CD4-positive, alpha-beta T cell treated with Interleukin-21 for 1 hour (primary cell): ENCODE data around the gene SGMS1.

Experiments
- DNase-seq: peaks from one replicate; pipeline ENCODE4 v3.0.0-alpha.2; 2020

The SGMS1 gene

DNA sequence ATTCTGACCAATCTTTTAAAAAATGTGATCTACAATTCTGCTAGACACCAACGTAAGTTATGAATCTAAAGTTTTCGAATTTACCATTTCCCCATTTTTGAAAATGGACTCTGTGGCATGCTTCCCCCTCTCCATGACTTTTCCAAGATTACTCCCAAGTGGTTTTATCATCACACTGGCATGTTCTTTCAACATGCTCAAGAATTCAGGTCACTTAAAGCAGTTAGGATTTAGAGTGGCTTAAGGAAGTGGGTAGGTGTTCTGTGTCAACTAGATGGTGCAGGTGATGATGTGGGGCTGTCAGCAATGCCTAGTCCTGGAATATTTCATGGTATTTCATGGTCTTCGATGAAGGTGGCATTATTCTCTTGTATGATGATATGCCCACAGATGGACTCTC lies 208.5 kb downstream of the SGMS1 start:
- no peak for DNase-seq

DNA sequence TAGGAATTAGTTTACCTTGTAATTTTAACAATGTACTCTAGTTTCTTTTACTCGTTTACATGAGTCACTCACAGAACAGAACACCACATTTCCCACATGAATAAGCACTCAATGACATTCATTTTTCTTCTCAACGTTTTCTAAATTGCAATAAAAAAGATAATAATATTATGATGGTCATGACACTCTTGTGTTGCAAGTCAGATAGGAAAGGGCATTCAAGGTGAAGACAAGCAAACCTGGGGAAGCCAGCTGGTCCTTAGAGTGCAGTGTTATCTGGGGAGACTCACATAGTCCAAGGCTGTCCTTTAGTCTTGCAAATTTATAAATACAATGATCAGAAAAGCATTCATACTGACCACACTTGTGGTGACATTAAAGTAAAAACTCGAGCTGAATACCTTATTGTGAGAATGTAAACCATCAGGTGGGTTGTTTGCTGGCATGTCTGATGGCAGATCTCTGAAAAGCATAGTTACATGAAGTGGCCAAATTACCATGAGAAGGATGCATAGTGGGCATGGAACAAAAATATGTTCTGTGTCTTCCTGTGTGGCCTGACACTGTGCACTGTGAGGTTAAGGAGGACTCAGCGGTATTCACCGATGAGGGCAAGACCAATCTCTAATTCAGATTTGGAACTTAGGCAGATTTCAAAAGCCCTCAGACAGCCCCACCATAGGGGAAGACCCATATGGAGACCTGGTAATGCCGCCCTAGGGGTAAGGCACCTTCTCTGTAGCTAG lies 213.5 kb downstream of the SGMS1 start:
- DNase-seq, result no peak

DNA sequence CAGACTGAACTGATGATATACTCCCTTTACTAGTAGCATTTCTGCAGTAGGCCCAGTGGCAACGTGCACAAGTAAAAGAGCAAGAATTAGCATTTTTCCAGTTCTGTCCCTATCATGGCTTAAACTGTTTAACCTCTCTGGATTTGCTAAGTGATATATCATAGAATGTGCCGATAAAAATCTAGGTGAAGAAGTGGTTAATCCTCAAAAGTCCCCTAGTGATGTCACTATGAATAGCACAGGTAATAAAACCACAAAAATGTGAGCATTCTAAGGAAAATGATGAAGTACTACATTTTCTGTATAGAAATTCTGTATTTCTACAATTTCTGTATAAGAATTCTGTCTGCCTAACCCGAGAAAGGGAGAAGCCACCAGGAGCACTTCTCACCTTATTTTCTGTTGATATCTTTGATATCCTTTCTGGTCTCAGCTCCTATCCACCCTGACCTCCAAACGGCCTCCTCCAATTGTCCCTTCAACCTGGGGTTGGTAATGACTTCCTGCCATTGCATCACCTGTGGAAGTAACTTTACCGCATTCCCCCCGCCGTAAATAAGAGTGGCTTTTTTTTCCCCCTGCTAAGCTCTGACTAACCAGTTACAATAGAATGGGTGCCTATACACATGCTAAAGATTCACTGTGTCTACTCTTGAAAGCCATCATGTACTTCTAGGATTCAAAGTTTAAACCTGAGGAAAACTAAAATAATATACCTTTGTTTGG lies 216.5 kb downstream of the SGMS1 start:
- no peak for DNase-seq

DNA sequence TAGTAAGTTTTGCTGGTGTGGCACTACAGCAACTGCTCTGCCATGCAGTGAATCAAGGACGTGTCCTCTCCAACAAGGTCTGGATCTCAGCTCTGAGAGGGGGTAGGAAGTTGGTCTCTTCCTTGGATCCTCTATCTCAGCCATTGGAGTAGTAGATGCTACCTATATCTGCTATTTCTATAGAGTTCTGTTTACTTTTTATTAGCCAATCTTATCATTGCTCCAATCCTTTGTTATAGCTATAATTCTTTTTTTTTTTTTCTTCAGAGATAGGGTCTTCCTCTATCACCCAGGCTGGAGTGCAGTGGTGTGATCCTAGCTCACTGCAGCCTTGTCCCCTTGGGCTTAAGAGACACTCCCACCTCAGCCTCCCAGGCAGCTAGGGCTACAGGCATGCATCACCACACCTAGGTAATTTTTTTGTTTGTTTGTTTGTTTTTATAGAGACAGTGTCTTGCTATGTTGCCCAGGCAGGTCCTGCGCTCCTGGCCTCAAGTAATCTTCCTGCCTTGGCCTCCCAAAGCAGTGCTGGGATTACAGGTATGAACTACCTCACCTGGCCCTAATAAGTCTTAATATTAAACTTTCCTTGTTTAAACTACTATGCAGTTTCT lies 217.2 kb downstream of the SGMS1 start:
- DNase-seq, result no peak

DNA sequence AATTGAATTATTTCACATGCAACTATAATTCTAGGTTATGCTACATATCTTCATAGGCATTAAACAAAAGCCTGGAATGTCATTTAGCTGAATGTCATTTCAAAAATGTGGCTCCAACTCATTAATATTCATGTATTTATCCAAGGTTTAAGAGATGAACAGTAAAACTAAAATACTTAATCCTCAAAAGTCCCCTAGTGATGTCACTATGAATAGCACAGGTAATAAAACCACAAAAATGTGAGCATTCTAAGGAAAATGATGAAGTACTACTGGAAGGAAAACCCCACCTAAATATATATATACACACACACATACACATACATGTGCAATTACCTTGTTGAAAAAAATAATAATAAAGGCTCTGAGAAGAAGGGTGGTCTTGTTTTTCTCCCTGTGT lies 218.0 kb downstream of the SGMS1 start:
- DNase-seq, result no peak

DNA sequence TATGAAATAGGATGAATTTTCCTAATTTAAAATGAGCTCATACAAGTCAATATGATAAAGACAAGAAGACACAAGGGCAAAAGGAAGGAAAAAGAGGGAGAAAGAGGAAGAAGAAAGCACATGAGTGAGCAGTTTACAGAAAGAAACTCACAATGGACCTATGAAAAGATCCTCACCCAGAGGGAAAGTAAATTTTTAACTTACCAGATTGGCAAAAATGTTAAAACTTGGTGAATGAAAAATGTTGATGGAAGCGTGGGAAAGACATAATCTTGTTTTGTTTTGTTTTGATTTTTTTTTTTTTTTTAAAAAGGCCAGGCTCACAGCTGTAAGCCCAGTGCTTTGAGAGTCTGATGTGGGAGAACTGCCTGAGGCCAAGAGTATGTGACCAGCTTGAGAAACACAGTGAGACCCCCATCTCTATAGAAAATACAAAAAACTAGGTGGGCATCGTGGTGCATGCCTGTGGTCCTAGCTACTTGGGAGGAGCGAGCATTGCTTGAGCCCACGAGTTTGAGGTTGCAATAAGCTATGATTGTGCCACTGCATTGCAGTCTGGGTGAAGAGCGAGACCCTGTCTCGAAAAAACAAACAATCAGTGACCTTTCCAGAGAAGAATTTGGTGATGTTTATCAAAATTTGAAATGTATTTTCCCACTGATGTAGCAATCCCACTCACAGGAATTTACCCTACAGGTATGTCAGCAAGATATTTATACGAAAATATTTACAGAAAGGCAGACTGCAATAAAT lies 219.6 kb downstream of the SGMS1 start:
- no peak for DNase-seq

DNA sequence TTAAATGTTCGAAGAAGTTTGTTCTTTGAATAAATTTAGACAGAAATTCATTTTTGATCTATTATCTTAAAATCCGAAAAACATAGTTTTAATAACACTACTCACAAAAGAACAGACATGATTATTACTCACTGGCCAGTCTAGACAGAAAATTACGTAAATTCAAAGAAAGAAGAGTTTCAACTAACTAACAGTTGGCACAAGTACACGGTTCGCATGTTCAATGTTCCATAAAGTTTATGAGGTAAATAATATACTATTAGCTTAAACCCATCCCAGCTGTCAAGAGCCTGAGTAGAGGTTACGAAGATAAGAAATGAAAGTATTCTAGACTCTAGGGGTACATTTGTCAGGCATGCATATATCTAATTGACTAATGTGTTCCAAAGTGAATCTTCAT lies 220.7 kb downstream of the SGMS1 start:
- no peak for DNase-seq

DNA sequence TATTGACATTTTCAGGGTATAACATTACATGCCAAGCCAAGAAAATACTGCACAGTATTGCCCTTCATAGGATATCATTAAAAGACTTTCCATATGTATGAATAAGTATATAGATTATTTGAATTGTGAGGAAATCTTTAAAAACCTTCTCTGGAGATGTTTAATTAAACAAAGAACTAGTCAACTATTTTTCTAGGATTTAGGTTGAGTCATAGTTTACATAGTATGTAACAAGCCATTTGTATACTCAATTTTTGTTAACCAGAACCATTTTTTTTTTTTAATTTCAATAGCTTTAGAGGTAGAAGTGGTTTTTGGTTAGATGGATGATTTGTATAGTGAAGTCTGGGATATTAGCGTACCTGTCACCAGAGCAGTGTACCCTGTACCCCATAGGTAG lies 221.3 kb downstream of the SGMS1 start:
- DNase-seq, result no peak

DNA sequence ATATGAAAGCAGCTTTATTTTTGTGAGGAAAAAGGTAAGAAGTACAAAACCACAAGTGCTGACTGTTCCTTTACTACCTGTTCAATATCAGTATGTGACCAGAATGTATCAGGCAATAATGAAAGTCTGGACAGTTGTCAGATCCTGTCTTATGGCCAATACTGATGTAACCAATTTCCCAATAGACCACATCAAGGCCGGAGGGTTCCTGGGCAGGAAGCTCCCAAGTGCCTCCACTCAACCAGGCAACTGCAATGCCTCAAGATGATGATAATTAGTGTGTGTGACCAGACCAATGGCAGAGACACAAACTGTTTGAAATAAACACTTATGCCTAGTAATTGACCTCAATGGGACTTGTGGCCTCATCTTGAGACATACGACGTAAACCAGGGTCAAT lies 223.1 kb downstream of the SGMS1 start:
- no peak for DNase-seq

DNA sequence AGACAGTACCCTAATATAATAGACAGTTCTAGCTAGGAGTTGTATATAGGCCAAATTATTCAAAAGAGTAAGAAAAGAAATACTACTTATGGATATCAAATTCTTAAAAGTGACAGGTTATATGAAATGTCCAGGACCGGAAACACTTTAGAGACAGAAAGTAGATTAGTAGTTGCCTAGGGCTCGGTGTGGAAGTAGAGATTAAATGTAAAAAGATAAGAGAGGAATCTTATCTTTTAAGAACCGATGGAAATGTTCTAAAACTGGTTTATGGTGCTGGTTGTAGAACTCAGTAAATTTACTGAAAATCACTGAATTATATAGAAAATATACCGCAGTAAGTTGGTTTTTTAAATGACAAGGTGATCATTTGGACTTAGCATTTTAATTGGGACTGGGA lies 224.9 kb downstream of the SGMS1 start:
- no peak for DNase-seq

DNA sequence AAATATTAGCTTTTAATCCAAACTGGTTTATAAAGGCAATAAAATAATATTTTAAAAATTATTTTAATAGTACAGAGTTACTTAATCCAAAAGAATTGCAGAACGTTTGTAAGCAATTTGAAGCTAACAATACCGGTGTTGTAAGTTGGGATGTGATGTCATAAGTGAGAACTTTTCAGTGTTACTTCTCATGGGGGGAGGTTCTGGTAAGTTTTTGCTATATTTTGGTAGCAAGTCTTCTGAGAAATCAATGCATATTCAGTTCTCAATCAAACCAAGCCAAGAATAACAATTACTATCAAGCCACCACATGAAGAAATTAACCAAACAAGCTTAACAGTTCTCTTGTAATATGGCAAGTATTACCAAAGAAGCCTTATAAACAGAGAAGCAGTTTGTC lies 225.4 kb downstream of the SGMS1 start:
- peak; percentile 28 for DNase-seq

DNA sequence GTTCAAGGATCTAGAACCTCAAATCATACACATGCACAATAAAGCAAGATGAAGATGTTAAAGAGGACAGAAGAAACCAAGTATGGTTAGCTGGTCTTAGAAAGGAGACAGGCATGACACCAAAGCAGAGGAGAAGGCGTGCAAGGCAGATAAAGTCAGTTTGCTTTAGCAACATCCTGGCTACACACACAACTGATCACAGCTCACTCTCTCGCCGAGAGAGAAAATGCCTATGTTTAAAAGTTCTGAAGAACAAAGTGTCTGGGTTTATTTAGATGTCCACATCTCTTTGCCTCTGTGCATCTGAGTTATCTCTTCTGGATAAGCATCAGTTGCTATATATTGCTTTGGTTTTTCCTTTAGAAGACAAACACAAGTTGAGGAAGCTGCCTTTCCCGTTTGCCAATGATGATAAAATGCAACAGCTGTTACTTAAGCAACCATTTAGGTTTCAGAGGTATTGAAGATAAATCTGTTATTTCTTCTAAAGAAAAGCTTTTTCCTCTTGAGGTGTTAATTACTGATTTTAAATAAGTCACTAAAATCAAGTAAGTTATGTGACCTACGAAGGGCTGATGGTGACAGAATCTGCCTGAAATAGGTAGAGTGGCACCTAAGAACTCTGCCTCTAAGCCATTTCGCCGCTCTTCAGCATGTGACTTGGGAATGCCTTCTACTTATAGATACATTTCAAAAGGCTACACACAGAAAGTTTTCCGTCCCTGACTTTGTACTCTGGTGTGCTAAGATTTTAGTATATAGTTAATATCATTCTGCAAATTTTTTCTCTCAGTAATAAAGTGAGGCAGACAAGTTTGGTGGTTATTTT lies 226.2 kb downstream of the SGMS1 start:
- DNase-seq, result peak; percentile 18

DNA sequence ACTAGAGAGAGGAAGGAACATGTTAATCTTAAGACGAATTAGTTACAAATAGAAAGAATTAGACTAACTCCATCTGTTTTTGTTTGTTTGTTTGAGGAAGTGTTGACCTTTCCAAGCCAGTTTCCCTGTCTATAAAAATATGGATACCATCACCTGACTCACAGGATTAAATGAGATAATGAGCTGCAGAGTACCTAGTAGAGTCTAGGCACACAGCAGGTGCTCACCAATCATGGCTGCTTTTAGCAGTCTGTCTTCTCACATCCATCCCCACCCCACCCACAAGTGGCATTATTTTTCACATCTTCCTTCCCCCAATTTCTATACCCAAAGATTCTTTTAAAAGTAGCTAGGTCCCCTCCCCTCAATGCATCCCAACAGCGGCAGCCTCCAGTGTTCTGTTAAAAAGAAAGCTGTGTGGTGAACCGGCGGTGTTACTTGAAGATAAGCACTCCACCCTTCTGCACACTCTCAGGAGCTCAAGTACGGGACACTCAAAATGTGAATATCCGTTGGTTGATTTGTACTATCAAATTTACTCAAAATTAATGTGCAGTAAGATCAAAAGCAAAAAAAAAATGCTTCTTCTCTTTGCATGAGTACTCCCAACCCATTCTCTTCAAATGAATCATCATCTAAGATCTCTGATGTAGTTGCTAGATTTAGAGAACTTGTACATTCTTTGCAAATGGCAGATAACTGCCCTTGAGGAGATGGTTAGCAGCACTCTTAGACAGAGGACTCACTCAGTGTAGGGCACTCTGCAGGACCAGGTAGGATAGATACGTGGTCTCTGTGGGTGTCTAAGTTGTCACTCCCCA lies 227.1 kb downstream of the SGMS1 start:
- no peak for DNase-seq

DNA sequence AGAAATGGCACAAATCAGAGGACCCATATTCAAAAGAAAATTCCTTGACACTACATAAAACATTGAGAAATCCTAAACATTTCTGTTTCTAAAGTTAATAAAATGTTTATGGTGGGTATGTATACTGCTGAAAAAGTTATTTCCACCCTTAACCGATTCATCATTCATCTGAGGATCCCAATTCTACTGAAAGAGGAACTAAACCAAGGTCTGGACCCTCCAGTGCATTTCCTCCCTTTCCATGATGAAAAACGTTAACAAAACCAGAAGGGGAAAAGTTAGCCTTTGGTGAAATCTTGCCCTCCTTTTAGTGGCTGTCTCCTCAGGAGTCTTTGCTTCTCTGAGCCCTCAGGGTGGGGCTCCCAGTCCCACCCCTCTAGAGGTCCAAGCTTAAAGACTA lies 227.9 kb downstream of the SGMS1 start:
- DNase-seq, result no peak

DNA sequence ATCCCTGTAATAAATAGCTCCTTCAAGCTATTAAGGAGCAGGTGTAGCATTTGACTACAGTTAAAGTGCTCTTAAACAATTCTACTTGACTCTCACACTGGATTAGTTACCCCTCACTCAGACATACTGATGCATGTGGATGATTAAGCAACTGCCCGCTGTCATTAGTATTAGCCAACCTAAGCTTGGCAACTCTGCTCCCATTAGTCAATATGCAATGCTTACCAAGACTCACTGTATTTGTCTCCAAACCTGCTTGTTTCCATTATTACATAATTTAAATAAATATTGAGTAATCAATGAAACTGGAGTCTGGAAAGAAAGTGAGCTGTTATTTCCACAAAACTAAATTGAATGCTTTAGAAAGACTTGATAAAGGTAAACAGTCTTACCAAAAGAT lies 228.5 kb downstream of the SGMS1 start:
- no peak for DNase-seq

DNA sequence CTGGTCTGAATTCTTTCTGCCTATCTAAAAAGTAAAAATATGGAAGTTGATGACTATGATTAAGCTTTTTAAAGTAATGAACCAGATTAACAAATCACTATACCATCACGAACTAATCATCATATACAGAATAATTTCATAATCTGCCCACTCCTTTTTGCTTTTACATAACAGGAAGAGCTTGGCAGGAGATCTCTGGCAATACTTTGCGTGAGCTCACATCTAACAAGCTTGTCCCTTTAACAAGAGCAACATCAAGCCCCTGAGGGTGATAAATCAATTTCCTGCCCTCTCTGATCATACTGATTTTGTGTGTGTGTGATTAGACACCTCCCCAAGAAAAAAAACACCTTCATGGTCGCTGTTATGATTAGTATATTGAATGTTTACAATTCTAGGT lies 228.9 kb downstream of the SGMS1 start:
- no peak for DNase-seq

DNA sequence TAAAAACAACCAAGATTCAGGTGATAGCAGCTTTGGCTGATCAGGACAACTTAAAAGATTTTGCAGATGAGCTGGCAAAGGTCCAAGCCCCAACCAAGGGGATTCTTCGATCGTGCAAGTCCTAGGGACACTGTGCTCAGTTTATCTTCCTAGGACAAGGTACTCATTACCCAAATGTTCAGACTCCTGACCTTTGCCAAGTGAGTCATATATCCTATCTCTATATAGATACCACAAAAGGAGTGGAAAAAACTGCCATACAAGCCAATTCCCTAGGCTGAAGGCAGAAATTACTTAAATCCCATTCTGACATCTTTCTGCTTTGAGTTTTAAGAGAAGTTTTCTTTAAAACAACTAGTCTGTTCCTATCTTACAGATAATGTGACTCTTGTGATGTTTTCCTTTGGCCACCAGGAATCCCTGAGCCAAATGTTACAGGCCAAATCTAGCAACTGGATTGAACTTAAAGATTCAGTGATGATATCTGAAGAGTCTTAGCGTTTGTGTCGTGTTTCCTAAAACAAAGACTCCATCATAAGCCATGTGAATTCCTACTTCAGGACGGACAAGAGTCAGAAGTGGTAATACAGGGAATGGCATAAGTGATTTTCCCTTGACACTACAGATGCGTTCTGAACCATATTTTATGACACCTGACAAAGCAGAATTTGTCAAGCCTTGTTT lies 229.8 kb downstream of the SGMS1 start:
- DNase-seq, result no peak

DNA sequence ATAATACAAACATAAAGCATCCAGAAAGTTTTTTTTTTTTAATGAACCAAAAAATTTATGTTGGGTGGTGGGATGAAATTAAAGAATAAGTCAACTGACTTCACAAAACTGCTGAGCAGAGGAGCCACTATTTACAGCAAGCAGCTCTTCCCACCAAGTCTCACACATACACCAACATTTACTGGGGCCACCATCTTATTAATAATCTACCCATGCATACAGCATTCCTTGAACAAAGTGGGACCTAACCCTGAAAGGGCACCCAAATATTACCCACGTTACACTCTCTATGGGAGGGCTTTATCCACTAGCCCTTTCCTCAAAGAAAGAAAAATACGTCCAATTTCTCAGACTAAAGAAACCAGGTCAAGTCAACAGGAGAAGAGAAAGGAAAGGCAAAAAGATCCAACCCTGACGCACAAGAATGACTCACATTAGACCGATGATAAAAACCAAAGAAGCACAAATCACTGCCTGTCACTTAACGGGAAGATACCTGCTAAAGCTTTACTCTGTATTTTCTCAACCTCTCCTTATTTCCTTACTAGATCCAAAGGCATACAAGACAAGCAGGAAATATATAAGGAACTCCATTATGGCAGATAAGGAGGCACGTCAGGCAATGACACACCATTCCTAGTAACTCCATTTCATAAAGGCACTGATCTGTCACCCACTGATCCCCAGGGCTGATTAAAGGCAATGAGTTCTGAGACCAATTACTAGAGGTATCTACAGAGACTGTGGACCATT lies 230.6 kb downstream of the SGMS1 start:
- DNase-seq, result no peak

DNA sequence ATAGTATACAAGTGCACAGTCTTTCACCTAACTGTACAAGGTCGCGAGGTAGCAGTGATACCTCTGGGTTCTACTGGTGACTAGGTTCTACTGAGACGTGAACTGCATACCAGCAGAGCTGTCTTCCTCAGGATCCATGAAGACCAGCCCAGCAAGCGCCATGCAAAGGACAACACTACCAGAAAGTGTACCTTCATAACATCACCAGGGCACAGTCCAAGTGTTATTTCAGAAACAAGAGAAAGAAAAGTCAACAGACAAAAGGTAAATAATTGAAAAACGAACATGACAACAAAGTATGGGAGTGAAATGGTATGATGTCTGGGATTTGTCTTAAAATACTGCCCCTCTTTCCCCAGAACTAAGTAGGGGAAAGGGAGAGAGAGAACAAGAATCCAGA lies 231.3 kb downstream of the SGMS1 start:
- DNase-seq, result no peak

DNA sequence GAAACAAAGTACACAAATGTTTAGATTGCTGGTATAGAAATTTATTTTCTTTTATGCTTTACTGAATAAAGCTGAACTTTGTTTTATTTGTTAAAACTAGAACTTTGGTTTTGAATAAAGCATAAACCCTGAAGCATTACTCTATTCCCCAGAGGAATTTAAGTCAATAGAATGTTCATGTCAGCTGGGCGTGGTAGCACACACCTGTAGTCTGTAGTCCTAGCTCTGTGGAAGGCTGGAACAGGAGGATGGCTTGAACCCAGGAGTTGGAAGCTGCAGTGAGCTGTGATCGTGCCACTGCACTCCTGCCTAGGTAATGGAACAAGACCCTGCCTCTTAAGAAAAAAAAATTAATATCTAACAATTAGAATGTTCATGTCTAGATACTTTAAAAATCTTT lies 233.5 kb downstream of the SGMS1 start:
- DNase-seq, result no peak
